ENCODE data around the gene TMEM41B.
A peak's percentile ranks its signal among the peaks of the same experiment; 100 is the strongest.

TMEM41B gene

GRCh38 chr11:9293646-9294045 lies 20.7 kb downstream of the TMEM41B start:
- no peak for DNase-seq (ENCODE audit: low read depth)
- H3K4me3 ChIP-seq (ENCODE audit: low read length): no peak overlapping the region
- TF ChIP-seq, protein P1, sequence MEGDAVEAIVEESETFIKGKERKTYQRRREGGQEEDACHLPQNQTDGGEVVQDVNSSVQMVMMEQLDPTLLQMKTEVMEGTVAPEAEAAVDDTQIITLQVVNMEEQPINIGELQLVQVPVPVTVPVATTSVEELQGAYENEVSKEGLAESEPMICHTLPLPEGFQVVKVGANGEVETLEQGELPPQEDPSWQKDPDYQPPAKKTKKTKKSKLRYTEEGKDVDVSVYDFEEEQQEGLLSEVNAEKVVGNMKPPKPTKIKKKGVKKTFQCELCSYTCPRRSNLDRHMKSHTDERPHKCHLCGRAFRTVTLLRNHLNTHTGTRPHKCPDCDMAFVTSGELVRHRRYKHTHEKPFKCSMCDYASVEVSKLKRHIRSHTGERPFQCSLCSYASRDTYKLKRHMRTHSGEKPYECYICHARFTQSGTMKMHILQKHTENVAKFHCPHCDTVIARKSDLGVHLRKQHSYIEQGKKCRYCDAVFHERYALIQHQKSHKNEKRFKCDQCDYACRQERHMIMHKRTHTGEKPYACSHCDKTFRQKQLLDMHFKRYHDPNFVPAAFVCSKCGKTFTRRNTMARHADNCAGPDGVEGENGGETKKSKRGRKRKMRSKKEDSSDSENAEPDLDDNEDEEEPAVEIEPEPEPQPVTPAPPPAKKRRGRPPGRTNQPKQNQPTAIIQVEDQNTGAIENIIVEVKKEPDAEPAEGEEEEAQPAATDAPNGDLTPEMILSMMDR (conservative IDR thresholded peaks at IDR 0.05; ENCODE audit: low read depth, low read length): no peak

DNA sequence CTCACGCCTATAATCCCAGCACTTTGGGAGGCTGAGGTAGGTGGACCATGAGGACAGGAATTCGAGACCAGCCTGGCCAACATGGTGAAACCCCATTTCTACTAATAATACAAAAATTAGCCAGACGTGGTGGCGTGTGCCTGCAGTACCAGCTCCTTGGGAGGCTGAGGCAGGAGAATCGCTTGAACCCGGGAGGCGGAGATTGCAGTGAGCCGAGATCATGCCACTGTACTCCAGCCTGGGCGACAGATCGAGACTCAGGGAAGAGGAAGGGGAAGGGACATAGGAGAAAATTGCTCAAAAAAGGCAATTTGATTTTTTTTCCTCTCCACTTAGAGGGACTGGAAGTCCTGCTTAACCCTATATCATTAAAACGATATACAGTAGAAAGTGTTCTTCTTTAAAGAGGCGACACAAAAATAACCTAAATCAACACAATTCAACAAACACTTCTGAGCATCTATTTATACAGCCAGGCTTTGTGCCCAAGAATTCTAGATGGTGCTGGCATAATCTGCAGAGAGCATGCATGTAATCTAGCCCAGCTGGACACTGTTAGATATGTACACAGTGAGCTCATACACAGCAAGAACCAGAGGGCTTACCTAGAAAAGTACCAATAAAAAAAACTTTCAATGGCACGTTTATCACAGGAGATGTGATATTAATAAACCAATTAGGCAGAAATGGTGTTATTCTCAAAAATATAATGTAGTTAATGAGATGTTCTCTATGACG lies 28.4 kb downstream of the TMEM41B start:
- H3K4me3 ChIP-seq (ENCODE audit: low read length): no peak overlapping the region
- TF ChIP-seq, protein P1 (conservative IDR thresholded peaks at IDR 0.05; ENCODE audit: low read depth, low read length): no peak
- no peak for DNase-seq (ENCODE audit: low read depth)

- peak; percentile 43 for DNase-seq (ENCODE audit: low read depth)
- TF ChIP-seq, protein P1 (conservative IDR thresholded peaks at IDR 0.05; ENCODE audit: low read depth, low read length): no peak
- H3K4me3 ChIP-seq (ENCODE audit: low read length): no peak overlapping the region
Measured at GRCh38 chr11:9280655-9281301, 33.6 kb downstream of the TMEM41B start.

DNA sequence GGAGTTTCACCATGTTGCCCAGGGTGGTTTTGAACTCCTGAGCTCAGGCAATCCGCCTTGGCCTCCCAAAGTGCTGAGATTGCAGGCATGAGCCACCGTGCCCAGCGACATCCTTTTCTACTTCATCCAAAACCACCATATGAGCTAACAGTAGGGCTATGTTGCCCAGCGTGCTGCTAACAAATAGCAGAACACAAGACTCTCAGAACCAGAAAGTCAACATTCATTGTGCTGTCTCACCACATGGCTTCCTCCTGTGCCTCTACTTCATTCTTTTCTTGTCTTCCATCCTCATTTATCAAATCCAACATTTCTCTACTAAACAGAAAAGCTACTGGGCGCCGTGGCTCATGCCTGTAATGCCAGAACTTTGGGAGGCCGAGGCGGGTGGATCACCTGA lies 37.2 kb downstream of the TMEM41B start:
- DNase-seq (ENCODE audit: low read depth): no peak
- TF ChIP-seq, protein P1 (conservative IDR thresholded peaks at IDR 0.05; ENCODE audit: low read depth, low read length): no peak
- no peak overlapping the region for H3K4me3 ChIP-seq (ENCODE audit: low read length)

GRCh38 chr11:9276571-9276970 lies 37.8 kb downstream of the TMEM41B start:
- no peak for DNase-seq (ENCODE audit: low read depth)
- TF ChIP-seq, protein P1 (conservative IDR thresholded peaks at IDR 0.05; ENCODE audit: low read depth, low read length): no peak
- H3K4me3 ChIP-seq (ENCODE audit: low read length): no peak overlapping the region

GRCh38 chr11:9274499-9275258 lies 39.7 kb downstream of the TMEM41B start:
- TF ChIP-seq, protein P1 (conservative IDR thresholded peaks at IDR 0.05; ENCODE audit: low read depth, low read length): no peak
- DNase-seq (ENCODE audit: low read depth): no peak
- H3K4me3 ChIP-seq (ENCODE audit: low read length): no peak overlapping the region
